ENCODE data around the gene CRYM.

DNA sequence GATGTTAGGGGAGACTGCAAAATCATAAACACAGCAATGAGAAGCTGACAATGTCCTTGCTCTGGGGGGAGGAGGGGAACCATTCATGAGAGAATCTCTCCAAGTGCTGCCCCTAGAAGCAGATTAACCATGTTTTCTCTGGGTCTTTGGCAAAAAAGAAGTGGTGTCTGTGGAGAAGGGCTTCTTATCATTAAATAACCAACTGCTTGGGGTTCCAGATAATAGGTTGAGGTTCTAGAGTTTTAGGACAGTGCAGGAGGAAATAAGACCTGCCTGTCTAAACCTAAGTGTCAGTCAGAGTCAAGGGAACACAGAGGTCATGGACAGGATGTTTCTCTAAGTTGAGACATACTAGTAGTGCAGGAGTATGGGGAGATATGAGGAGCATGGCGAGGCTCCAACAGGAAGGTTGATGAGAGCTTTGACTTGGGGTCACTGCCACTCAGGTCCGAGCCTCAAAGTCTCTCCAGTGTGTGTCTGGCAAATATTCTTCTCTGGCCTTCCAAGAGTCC, 49.7 kb downstream of the CRYM start:
- TF ChIP-seq, protein P1, sequence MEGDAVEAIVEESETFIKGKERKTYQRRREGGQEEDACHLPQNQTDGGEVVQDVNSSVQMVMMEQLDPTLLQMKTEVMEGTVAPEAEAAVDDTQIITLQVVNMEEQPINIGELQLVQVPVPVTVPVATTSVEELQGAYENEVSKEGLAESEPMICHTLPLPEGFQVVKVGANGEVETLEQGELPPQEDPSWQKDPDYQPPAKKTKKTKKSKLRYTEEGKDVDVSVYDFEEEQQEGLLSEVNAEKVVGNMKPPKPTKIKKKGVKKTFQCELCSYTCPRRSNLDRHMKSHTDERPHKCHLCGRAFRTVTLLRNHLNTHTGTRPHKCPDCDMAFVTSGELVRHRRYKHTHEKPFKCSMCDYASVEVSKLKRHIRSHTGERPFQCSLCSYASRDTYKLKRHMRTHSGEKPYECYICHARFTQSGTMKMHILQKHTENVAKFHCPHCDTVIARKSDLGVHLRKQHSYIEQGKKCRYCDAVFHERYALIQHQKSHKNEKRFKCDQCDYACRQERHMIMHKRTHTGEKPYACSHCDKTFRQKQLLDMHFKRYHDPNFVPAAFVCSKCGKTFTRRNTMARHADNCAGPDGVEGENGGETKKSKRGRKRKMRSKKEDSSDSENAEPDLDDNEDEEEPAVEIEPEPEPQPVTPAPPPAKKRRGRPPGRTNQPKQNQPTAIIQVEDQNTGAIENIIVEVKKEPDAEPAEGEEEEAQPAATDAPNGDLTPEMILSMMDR (IDR thresholded peaks at IDR 0.05; ENCODE audit: extremely low read depth in 1 of 2, insufficient read depth in 1 of 2, low read depth in 1 of 2, low read length in 2 of 2), result no peak
- TF ChIP-seq POLR2A (IDR thresholded peaks at IDR 0.05; ENCODE audit: low read depth, low read length) (no peak), FOS (IDR thresholded peaks at IDR 0.05; ENCODE audit: borderline replicate concordance, insufficient read depth, low read length) (no peak)

All from endothelial cell of umbilical vein (primary cell).